Astrocyte (in vitro differentiated cells and primary cell): ENCODE results near the gene DDX41. TPM values are rescaled to one million over a fixed set of nuclear protein-coding genes. Genes with fewer than 3 reads are reported as not detected.
A peak's percentile ranks its signal among the peaks of the same experiment; 100 is the strongest.

Experiments used
- DNase-seq: peaks from one replicate; pipeline ENCODE4 v3.0.0-alpha.2; 2010; ENCODE audit warnings: low read depth
- FAIRE-seq: peaks from 2 replicates; lab custom pipeline; 2011; peaks lifted over from hg19 to GRCh38; lab: Jason Lieb, UNC
- H2AFZ ChIP-seq: 2 replicates; pipeline ENCODE4 v1.6.0; 2012; ENCODE audit warnings: low read depth, low read length, inconsistent platforms
- H3K27ac ChIP-seq: 2 replicates; pipeline ENCODE4 v1.5.1; 2011; ENCODE audit warnings: low read depth, low read length, inconsistent platforms
- H3K27me3 ChIP-seq: 2 replicates; pipeline ENCODE4 v1.6.0; 2011; ENCODE audit warnings: low read length, inconsistent platforms; ENCODE audit not compliant: insufficient read depth
- H3K36me3 ChIP-seq: 2 replicates; pipeline ENCODE4 v1.5.1; 2011; ENCODE audit warnings: low read length, inconsistent platforms; ENCODE audit not compliant: insufficient read depth
- H3K4me1 ChIP-seq: 2 replicates; pipeline ENCODE4 v1.5.1; 2011; ENCODE audit warnings: low read length, inconsistent platforms; ENCODE audit not compliant: insufficient read depth
- H3K4me2 ChIP-seq: 2 replicates; pipeline ENCODE4 v1.6.0; 2012; ENCODE audit warnings: low read length, inconsistent platforms
- H3K4me3 ChIP-seq: 2 replicates; pipeline ENCODE4 v1.5.1; 2011; ENCODE audit warnings: low read depth, mild to moderate bottlenecking, low read length, inconsistent platforms; ENCODE audit not compliant: insufficient read depth
- H3K79me2 ChIP-seq: 2 replicates; pipeline ENCODE4 v1.6.0; 2012; ENCODE audit warnings: mild to moderate bottlenecking, low read length, inconsistent platforms; ENCODE audit not compliant: insufficient read depth
- H3K9ac ChIP-seq: 2 replicates; pipeline ENCODE4 v1.6.0; 2012; ENCODE audit warnings: mild to moderate bottlenecking, low read length, inconsistent platforms
- H3K9me3 ChIP-seq: 2 replicates; pipeline ENCODE4 v1.5.1; 2012; ENCODE audit warnings: low read depth, mild to moderate bottlenecking, low read length, inconsistent platforms; ENCODE audit not compliant: insufficient read depth
- H4K20me1 ChIP-seq: 2 replicates; pipeline ENCODE4 v1.6.0; 2012; ENCODE audit warnings: low read length, inconsistent platforms; ENCODE audit not compliant: insufficient read depth
- H3K27ac Mint-ChIP-seq: one replicate; pipeline ENCODE4 v1.8.0; 2021; ENCODE audit warnings: mild to moderate bottlenecking, mixed read lengths; ENCODE audit not compliant: unreplicated experiment
- H3K27me3 Mint-ChIP-seq: one replicate; pipeline ENCODE4 v1.8.0; 2021; ENCODE audit warnings: low read depth, mixed read lengths; ENCODE audit not compliant: unreplicated experiment
- H3K36me3 Mint-ChIP-seq: one replicate; pipeline ENCODE4 v1.8.0; 2021; ENCODE audit warnings: low read depth, mixed read lengths; ENCODE audit not compliant: unreplicated experiment
- H3K4me1 Mint-ChIP-seq: one replicate; pipeline ENCODE4 v1.8.0; 2021; ENCODE audit warnings: low read depth, mixed read lengths; ENCODE audit not compliant: unreplicated experiment
- H3K4me3 Mint-ChIP-seq: one replicate; pipeline ENCODE4 v1.8.0; 2021; ENCODE audit warnings: mild to moderate bottlenecking, moderate library complexity, mixed read lengths; ENCODE audit not compliant: unreplicated experiment
- H3K9me3 Mint-ChIP-seq: one replicate; pipeline ENCODE4 v1.8.0; 2021; ENCODE audit warnings: mild to moderate bottlenecking, mixed read lengths; ENCODE audit not compliant: unreplicated experiment
- EZH2 ChIP-seq: IDR thresholded peaks from 2 replicates; pipeline ENCODE4 v1.6.1; 2012; ENCODE audit warnings: mild to moderate bottlenecking, low read length, inconsistent platforms; ENCODE audit not compliant: insufficient read depth
- total RNA-seq: library from RNA; stranded (reverse); gene quantifications from 2 replicates; pipeline ENCODE4 v1.2.1, GENCODE V29; 2021
- TF ChIP-seq, protein P1 (sequence below): IDR thresholded peaks from 2 replicates; pipeline ENCODE4 v1.5.1; 2011; ENCODE audit warnings: low read depth, mild to moderate bottlenecking, inconsistent platforms, low read length, moderate library complexity; ENCODE audit not compliant: insufficient read depth

DDX41 gene
- total RNA-seq, 1 donor from 2014 or later: 92.5 TPM

DNA sequence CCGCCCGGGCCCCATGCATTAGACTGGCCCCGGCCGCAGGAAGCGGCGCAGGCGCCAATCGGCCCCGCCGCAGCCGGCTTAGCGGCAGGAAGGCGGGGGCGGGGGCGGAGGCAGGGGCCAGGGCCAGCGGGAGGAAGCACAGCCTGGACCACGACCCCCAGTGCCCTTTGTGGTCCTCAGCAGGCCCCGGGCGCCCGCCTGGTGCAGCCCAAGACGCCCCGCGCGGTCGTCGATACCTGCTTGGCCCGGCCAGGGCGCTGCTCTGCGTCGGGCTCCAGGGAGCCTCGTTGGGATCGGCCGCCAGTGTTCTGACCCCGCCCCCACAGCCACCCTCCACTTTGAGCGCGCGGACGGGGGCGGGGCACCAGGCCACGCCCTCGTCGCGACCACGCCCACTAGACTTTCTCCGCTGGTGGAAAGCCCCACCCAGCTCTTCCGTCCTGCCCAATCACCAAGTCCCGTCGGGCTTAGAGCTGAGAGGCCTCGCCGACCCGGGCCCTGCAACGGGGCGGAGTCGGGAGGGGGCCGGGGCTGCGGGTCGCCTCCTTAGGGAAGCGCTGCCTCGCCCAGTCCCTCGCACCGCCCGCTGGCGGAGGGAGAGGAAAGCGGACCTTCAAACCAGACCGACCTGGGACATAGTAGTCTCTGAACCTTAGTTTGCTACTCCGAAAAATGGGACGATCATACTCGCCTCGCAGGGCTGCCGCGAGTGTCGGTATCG lies 19.3 kb downstream of the DDX41 start, which contains the start of gene PDLIM7:
PDLIM7 (minus strand) TSS at position 313 of the 721 bp plus-strand sequence. CDS start 1,092 bp downstream, outside the sequence.
- Mint-ChIP-seq H3K4me3 (peak within 1 kb of the TSS; percentile 88), H3K9me3 (no peaks in the 10 kb centered on the region), H3K36me3 (peaks cover 7% of the 10 kb centered on the region), H3K27me3 (no peaks in the 10 kb centered on the region), H3K4me1 (peaks cover 46% of the 10 kb centered on the region), H3K27ac (peak within 1 kb of the TSS; percentile 92)
- Histone ChIP-seq H3K27ac (peak within 1 kb of the TSS; percentile 94), H3K9ac (peak within 1 kb of the TSS; percentile 89), H3K9me3 (no peaks in the 10 kb centered on the region), H3K4me2 (peak within 1 kb of the TSS; percentile 96), H4K20me1 (peaks cover 27% of the 10 kb centered on the region), H3K27me3 (no peaks in the 10 kb centered on the region), H3K4me1 (peaks cover 60% of the 10 kb centered on the region), H3K4me3 (peak within 1 kb of the TSS; percentile 82), H3K36me3 (peaks cover 16% of the 10 kb centered on the region), H3K79me2 (peaks cover 49% of the 10 kb centered on the region), H2AFZ (no peak within 1 kb of the TSS)
- DNase-seq: peak; percentile 91
- FAIRE-seq: no peak
- TF ChIP-seq, protein P1, sequence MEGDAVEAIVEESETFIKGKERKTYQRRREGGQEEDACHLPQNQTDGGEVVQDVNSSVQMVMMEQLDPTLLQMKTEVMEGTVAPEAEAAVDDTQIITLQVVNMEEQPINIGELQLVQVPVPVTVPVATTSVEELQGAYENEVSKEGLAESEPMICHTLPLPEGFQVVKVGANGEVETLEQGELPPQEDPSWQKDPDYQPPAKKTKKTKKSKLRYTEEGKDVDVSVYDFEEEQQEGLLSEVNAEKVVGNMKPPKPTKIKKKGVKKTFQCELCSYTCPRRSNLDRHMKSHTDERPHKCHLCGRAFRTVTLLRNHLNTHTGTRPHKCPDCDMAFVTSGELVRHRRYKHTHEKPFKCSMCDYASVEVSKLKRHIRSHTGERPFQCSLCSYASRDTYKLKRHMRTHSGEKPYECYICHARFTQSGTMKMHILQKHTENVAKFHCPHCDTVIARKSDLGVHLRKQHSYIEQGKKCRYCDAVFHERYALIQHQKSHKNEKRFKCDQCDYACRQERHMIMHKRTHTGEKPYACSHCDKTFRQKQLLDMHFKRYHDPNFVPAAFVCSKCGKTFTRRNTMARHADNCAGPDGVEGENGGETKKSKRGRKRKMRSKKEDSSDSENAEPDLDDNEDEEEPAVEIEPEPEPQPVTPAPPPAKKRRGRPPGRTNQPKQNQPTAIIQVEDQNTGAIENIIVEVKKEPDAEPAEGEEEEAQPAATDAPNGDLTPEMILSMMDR: no peak
- no peak for TF ChIP-seq EZH2

DNA sequence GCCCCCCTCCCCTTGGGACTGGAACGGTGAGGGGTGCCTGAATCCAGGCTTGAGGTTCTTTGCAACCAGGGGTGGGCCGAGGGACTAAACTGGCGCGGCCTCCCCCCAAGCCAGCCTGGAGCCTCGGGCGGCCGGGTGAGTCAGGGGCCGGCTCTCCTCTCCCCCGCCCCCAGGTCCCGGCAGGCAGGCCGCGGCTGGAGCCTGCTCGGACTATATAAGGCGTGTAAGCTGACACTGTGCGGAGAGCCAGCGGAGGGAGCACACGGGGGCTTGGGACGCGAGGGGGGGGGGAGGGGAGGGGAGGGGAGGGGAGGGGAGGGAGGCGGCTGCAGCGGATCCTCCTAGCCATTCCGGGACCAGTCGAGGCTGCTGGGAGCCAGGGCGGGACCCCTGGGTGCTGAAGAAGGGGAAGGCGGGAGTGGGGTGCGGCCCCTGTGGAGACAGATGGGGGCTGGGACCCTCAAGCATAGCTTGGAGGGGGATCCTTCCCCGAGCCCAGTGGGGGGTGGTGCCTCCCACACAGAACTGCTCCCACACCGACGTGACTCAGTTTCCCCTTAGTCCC lies 20.0 kb downstream of the DDX41 start:
- Histone ChIP-seq H3K9ac (peak overlapping the region; percentile 89), H3K4me2 (peak overlapping the region; percentile 96), H3K36me3 (peaks cover 16% of the 10 kb centered on the region), H3K4me3 (peak overlapping the region; percentile 82), H3K4me1 (peaks cover 66% of the 10 kb centered on the region), H3K79me2 (peaks cover 55% of the 10 kb centered on the region), H3K27me3 (no peaks in the 10 kb centered on the region), H2AFZ (no peak overlapping the region), H3K9me3 (no peaks in the 10 kb centered on the region), H3K27ac (peak overlapping the region; percentile 94), H4K20me1 (peaks cover 32% of the 10 kb centered on the region)
- Mint-ChIP-seq H3K9me3 (no peaks in the 10 kb centered on the region), H3K4me1 (peaks cover 42% of the 10 kb centered on the region), H3K27me3 (no peaks in the 10 kb centered on the region), H3K4me3 (peak overlapping the region; percentile 88), H3K36me3 (peaks cover 4% of the 10 kb centered on the region), H3K27ac (peak overlapping the region; percentile 92)
- DNase-seq (peak; percentile 88), FAIRE-seq (no peak)
- TF ChIP-seq EZH2: no peak
- TF ChIP-seq, protein P1: no peak
